ENCODE results near the gene ZCCHC24. TPM values are rescaled to one million over a fixed set of nuclear protein-coding genes. Genes with fewer than 3 reads are reported as not detected.

ZCCHC24 gene
- total RNA-seq, 1 experiment from 2014 or later, result 3.1 TPM

DNA sequence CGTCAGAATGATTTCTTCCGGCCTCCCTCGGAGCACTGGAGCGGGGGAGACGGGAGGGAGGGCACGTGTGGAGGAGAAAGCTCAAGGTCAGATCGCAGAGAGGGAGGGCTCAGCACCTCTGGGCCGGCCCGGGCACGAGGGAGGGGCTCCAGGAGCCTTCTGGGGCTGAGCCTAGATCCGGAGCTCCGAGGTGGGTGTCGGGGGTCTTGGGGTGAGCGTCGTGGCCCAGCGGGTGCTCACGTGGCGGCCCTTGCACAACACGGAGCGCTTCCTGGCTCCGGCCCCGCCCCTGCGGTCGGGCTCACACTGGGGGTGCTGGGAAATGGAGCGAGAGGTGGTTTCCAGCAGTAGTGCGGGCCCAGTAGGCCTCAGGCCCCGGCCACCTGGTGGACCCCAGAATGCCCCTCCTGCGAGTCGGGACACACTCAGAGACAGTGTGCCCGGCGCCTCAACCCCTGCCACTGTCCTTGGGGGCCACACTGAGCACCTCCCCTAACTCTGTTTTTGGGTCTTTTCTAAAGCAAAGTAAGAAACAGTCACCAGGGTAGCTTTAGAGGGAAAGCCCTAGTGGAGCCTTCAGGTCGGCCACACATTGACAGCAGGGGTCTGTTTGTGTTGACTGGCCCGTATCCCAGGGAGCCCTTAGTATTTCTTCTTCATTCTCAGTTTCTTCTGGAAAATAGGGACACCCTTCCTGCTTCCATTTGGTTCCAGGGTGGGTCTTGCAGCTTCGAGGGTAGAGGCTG, 97.4 kb downstream of the ZCCHC24 start:
- Histone ChIP-seq H3K36me3 (ENCODE audit: control insufficient read depth, insufficient read depth, low read length) (peaks cover 17% of the 10 kb centered on the region), H3K27me3 (replicated peaks; ENCODE audit: control insufficient read depth, insufficient read depth, low read length) (no peaks in the 10 kb centered on the region), H3K4me1 (no peaks in the 10 kb centered on the region; the same call in 1 of the 2 replicates), H3K9me3 (no peaks in the 10 kb centered on the region), H3K4me3 (ENCODE audit: low read depth, low read length) (peak overlapping the region; percentile 90)
- TF ChIP-seq, protein P1, sequence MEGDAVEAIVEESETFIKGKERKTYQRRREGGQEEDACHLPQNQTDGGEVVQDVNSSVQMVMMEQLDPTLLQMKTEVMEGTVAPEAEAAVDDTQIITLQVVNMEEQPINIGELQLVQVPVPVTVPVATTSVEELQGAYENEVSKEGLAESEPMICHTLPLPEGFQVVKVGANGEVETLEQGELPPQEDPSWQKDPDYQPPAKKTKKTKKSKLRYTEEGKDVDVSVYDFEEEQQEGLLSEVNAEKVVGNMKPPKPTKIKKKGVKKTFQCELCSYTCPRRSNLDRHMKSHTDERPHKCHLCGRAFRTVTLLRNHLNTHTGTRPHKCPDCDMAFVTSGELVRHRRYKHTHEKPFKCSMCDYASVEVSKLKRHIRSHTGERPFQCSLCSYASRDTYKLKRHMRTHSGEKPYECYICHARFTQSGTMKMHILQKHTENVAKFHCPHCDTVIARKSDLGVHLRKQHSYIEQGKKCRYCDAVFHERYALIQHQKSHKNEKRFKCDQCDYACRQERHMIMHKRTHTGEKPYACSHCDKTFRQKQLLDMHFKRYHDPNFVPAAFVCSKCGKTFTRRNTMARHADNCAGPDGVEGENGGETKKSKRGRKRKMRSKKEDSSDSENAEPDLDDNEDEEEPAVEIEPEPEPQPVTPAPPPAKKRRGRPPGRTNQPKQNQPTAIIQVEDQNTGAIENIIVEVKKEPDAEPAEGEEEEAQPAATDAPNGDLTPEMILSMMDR (IDR thresholded peaks at IDR 0.05; ENCODE audit: insufficient read depth in 1 of 2, low read depth in 1 of 2, low read length in 1 of 2, severe bottlenecking in 1 of 2, unreplicated experiment in 1 of 2), result no peak
- CTCF ChIA-PET, result interaction anchor here (0.5 to 0.9 kb wide), 2 partner anchors 11 to 155 kb away, joined by 4 read pairs; no protein-coding TSS in a partner anchor
- POLR2A ChIA-PET, result interaction anchor here (1.0 to 2.3 kb wide), 2 partner anchors 11 to 98 kb away, joined by 3 to 8 read pairs; partner anchors contain the start of gene ZCCHC24
- intact Hi-C loops (cut with micrococcal nuclease; ENCODE audit: unreplicated experiment), result loop anchor here (1.0 kb wide), 2 partner anchors 26 to 119 kb away; no protein-coding TSS in a partner anchor
- H3K4me1 Mint-ChIP-seq (ENCODE audit: low read depth, unreplicated experiment), result no peaks in the 10 kb centered on the region
- no TSS peak for BruUV-seq (replicated peaks)
- peak overlapping the region; percentile 81 for H3K4me3 Mint-ChIP-seq (ENCODE audit: unreplicated experiment)
- peak overlapping the region; percentile 71 for H3K27ac Mint-ChIP-seq (ENCODE audit: unreplicated experiment)
- H3K9me3 Mint-ChIP-seq (ENCODE audit: unreplicated experiment), result no peaks in the 10 kb centered on the region
- peaks cover 54% of the 10 kb centered on the region for H3K36me3 Mint-ChIP-seq (ENCODE audit: insufficient read depth, unreplicated experiment)
- DNase-seq, result peak in 1 of 2 experiments; percentile 63
- H3K27me3 Mint-ChIP-seq (ENCODE audit: insufficient read depth, unreplicated experiment), result no peaks in the 10 kb centered on the region

DNA sequence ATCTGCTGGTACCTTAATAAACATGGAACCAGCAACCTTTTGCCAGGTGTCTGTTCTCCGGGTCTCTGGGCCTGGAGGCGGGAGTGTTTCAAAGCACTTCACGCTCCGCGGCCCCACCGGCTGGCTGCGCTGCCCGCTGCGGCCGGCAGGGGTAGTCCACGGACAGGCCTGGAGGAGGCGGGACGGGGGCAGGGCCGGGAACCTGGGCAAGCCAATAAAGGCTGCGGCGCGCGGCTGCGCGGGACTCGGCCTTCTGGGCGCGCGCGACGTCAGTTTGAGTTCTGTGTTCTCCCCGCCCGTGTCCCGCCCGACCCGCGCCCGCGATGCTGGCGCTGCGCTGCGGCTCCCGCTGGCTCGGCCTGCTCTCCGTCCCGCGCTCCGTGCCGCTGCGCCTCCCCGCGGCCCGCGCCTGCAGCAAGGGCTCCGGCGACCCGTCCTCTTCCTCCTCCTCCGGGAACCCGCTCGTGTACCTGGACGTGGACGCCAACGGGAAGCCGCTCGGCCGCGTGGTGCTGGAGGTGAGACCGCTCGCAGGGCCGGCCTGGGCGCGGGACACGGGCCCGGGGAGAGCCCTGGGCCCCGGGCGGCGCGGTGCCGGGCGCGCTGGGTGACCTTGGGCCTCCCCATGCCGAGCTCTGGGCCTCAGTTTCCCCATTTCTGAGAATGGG, 98.1 kb downstream of the ZCCHC24 start, which contains the start of gene PPIF:
PPIF (plus strand) TSS at position 244 of the 668 bp plus-strand sequence; CDS start at position 324, 80 bp downstream.
- Mint-ChIP-seq H3K27me3 (ENCODE audit: insufficient read depth, unreplicated experiment) (no peaks in the 10 kb centered on the region), H3K9me3 (ENCODE audit: unreplicated experiment) (no peaks in the 10 kb centered on the region), H3K4me3 (ENCODE audit: unreplicated experiment) (peak within 1 kb of the TSS; percentile 81), H3K36me3 (ENCODE audit: insufficient read depth, unreplicated experiment) (peaks cover 48% of the 10 kb centered on the region), H3K27ac (ENCODE audit: unreplicated experiment) (peak within 1 kb of the TSS; percentile 71), H3K4me1 (ENCODE audit: low read depth, unreplicated experiment) (no peaks in the 10 kb centered on the region)
- ChIA-PET CTCF (interaction anchor here (0.9 to 1.2 kb wide), 2 partner anchors 11 to 12 kb away, joined by 4 read pairs; no protein-coding TSS in a partner anchor), POLR2A (interaction anchor here (1.0 to 2.3 kb wide), 2 partner anchors 11 to 98 kb away, joined by 3 to 8 read pairs; partner anchors contain the start of gene ZCCHC24)
- BruUV-seq (replicated peaks), result TSS peak; percentile 35
- no peaks in the 10 kb centered on the region for H3K27me3 ChIP-seq (replicated peaks; ENCODE audit: control insufficient read depth, insufficient read depth, low read length)
- intact Hi-C loops (cut with micrococcal nuclease; ENCODE audit: unreplicated experiment), result loop anchor here (1.0 kb wide), 2 partner anchors 27 to 120 kb away; no protein-coding TSS in a partner anchor
- peak; percentile 92 to 97 for DNase-seq
- H3K9me3 ChIP-seq, result no peaks in the 10 kb centered on the region
- H3K4me3 ChIP-seq (ENCODE audit: low read depth, low read length), result peak within 1 kb of the TSS; percentile 90
- H3K36me3 ChIP-seq (ENCODE audit: control insufficient read depth, insufficient read depth, low read length), result peaks cover 15% of the 10 kb centered on the region
- TF ChIP-seq, protein P1 (IDR thresholded peaks at IDR 0.05; ENCODE audit: insufficient read depth in 1 of 2, low read depth in 1 of 2, low read length in 1 of 2, severe bottlenecking in 1 of 2, unreplicated experiment in 1 of 2), result peak; percentile 89 to 92
- no peaks in the 10 kb centered on the region; the same call in 1 of the 2 replicates for H3K4me1 ChIP-seq

All from Caco-2 (cell line).